HepG2 (cell line): ENCODE measurements around the gene POLR2J.
"Not testable (repeated sequence)": the region's sequence is repeated elsewhere in the genome, so short reads cannot be mapped to it uniquely, and the experiment has no call there.

Experiments used
- EP300 ChIP-seq, 3 experiments: sonication (generic) in 1 of 3; formaldehyde crosslinking in 1 of 3; IDR thresholded peaks; 2 replicates each; pipeline versions ENCODE4 v1.5.1 to v1.6.1; 2011 to 2020; ENCODE audit warnings: low read depth in 2 of 3, low read length in 2 of 3, borderline replicate concordance in 1 of 3, improper control_type of control experiment in 1 of 3, mild to moderate bottlenecking in 1 of 3, missing genetic modification reagents in 1 of 3, moderate library complexity in 1 of 3
- FOSL2 ChIP-seq: sonication (generic); formaldehyde crosslinking; IDR thresholded peaks from 2 replicates; pipeline ENCODE4 v1.4.0; 2020; ENCODE audit warnings: missing genetic modification reagents

GRCh38 chr7:102510575-102510974 lies 31.9 kb upstream of the POLR2J start:
- not testable (repeated sequence) for TF ChIP-seq FOSL2 (CRISPR knock-in tag); EP300 (IDR thresholded peaks at IDR 0.05; ENCODE audit: low read depth in 2 of 2, low read length in 2 of 2); EP300 (CRISPR knock-in tag; IDR thresholded peaks at IDR 0.05; ENCODE audit: borderline replicate concordance)
